Kidney (tissue), 14 donors: ENCODE results near the gene WDR7. TPM values are rescaled to one million over a fixed set of nuclear protein-coding genes. Genes with fewer than 3 reads are reported as not detected.

ENCODE experiments used
- DNase-seq, 5 donors: peaks; one replicate each; pipeline ENCODE4 v3.0.0-alpha.2; 2013 to 2020
- FAIRE-seq: peaks from 2 replicates; lab custom pipeline; 2012; peaks lifted over from hg19 to GRCh38; lab: Jason Lieb, UNC
- H3K27ac ChIP-seq, 2 donors: one replicate each; pipeline ENCODE4 v1.7.0; 2013; ENCODE audit warnings: low read depth in 2 of 2, low read length in 2 of 2, inconsistent platforms in 1 of 2
- H3K27me3 ChIP-seq: one replicate; pipeline ENCODE4 v1.7.1; 2013; ENCODE audit warnings: low read length, inconsistent platforms; ENCODE audit not compliant: control insufficient read depth, insufficient read depth
- H3K36me3 ChIP-seq, 3 donors: one replicate each; pipeline versions ENCODE4 v1.7.0 to v1.7.1; 2013; ENCODE audit warnings: low read length in 3 of 3, control low read depth in 1 of 3, inconsistent platforms in 1 of 3; ENCODE audit not compliant: insufficient read depth in 3 of 3, control insufficient read depth in 2 of 3
- H3K4me1 ChIP-seq, 3 donors: one replicate each; pipeline versions ENCODE4 v1.7.0 to v1.7.1; 2013; ENCODE audit warnings: low read length in 3 of 3, inconsistent platforms in 1 of 3, low read depth in 1 of 3; ENCODE audit not compliant: control insufficient read depth in 2 of 3, insufficient read depth in 2 of 3
- H3K4me3 ChIP-seq, 3 donors: one replicate each; pipeline versions ENCODE4 v1.7.0 to v1.8.1; 2013; ENCODE audit warnings: low read length in 3 of 3, control low read depth in 1 of 3, inconsistent platforms in 1 of 3
- H3K9ac ChIP-seq, 3 donors: one replicate each; pipeline versions ENCODE4 v1.7.0 to v1.7.1; 2013; ENCODE audit warnings: low read length in 3 of 3, control low read depth in 1 of 3, inconsistent platforms in 1 of 3
- H3K9me3 ChIP-seq, 3 donors: one replicate each; pipeline versions ENCODE4 v1.7.0 to v1.7.1; 2013; ENCODE audit warnings: low read length in 3 of 3, control low read depth in 1 of 3, inconsistent platforms in 1 of 3; ENCODE audit not compliant: control insufficient read depth in 2 of 3, insufficient read depth in 1 of 3
- CTCF ChIP-seq: IDR thresholded peaks from 3 replicates; pipeline ENCODE4 v1.5.1; 2012; ENCODE audit warnings: mild to moderate bottlenecking, moderate library complexity, borderline replicate concordance; ENCODE audit not compliant: insufficient read depth; ENCODE audit errors: extremely low read depth
- intact Hi-C: fragments of 100-400 bp; cut with DNase I; formaldehyde crosslinking; loops from one replicate; pipeline ENCODE4 v1.11.1; 2022
- polyA plus RNA-seq: library from polyadenylated mRNA; stranded (reverse); fragments of 350-450 nt; fragmentation: Illumina TruSeq; extraction: RNeasy Lipid Tissue Mini Kit (QIAGEN cat#74804); gene quantifications from one replicate; pipeline ENCODE4 v1.2.3, GENCODE V29; 2014; ENCODE audit warnings: low read depth, low replicate concordance; ENCODE audit not compliant: insufficient read depth
- total RNA-seq: library from RNA; stranded (reverse); fragmentation: NEBNext Ultra II Directional; extraction: Animal tissue kit (Norgen Biotek cat#: 25700); gene quantifications from one replicate; pipeline ENCODE4 v1.2.1, GENCODE V29; 2021
- donor health status: control.
- donor health status: control.
- donor health status: control.
- donor health status: control.
- donor health status: control.
- donor health status: DM: yes; HTN: yes; CAD: no.
- donor health status: Normal renal cell carcinoma (clear cell type).

The WDR7 gene
- total and polyA plus RNA-seq, 2 donors from 2014 or later: 7.3 to 34.4 TPM

GRCh38 chr18:56716692-56717146, 65.6 kb downstream of the WDR7 start:
- Histone ChIP-seq H3K27ac (no peak overlapping the region), H3K9ac (no peak overlapping the region), H3K4me3 (no peak overlapping the region), H3K4me1 (no peaks in the 10 kb centered on the region), H3K9me3 (no peaks in the 10 kb centered on the region), H3K27me3 (no peaks in the 10 kb centered on the region), H3K36me3 (peaks cover 0 to 2% (median 0%) of the 10 kb centered on the region in 3 donors)
- no peak for TF ChIP-seq CTCF
- no peak for DNase-seq
- no peak for FAIRE-seq
- intact Hi-C loops: no loop called here

DNA sequence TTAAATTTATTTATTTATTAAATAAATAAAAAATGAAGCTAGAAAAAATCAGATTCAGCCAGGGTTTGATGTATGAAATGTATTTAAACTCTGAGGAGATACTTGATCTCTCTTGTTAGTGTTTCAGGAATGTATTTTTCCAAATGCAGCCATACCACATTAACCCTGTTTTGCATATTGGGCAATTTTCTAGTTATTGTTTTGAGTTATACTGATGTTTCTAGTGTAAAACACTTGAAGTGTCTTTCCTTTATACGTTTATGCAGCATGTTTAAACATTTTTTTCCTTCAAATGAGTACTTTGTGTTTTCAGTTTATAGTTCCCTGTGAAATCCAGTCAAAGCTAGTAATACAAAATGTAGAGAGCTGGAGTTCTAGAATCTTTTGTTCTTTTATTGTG, 69.9 kb downstream of the WDR7 start:
- TF ChIP-seq CTCF: no peak
- no peak overlapping the region for H3K9ac ChIP-seq

GRCh38 chr18:56721491-56721890, 70.3 kb downstream of the WDR7 start:
- peaks cover 0 to 2% (median 0%) of the 10 kb centered on the region in 3 donors for H3K36me3 ChIP-seq
- no peak for TF ChIP-seq CTCF
- FAIRE-seq: no peak

More for the DNA sequence above, 69.9 kb downstream of the WDR7 start:
- peaks cover 0 to 2% (median 0%) of the 10 kb centered on the region in 3 donors for H3K9me3 ChIP-seq
- intact Hi-C loops: no loop called here
- H3K36me3 ChIP-seq: peaks cover 0 to 2% (median 0%) of the 10 kb centered on the region in 3 donors
- no peaks in the 10 kb centered on the region for H3K27me3 ChIP-seq
- no peak overlapping the region for H3K27ac ChIP-seq
- FAIRE-seq (no peak), DNase-seq (no peak)
- H3K4me3 ChIP-seq: no peak overlapping the region
- H3K4me1 ChIP-seq: no peaks in the 10 kb centered on the region

DNA sequence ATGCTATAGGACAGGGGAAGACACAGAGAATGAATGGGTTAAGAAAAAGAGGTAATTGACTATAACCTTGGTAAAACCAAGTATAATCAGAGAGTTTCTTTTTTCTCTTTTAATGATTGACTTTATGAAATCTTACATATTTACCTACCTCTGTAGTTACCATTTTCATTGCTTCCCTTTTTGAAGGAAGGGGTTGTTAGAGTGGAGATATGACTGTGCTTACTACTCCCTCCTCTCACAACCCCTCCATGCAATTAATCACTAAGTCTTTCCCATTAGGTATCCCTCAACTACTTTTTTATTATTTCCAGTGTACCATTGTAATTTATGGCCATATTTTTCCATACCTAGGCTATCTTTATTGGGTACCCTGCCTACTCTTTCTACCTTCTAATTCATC, 71.4 kb downstream of the WDR7 start:
- H3K27me3 ChIP-seq: no peaks in the 10 kb centered on the region
- H3K4me3 ChIP-seq: no peak overlapping the region
- no peak for TF ChIP-seq CTCF
- FAIRE-seq (no peak), DNase-seq (no peak)
- peaks cover 0 to 2% (median 0%) of the 10 kb centered on the region in 3 donors for H3K36me3 ChIP-seq
- H3K27ac ChIP-seq: no peak overlapping the region
- peaks cover 0 to 2% (median 0%) of the 10 kb centered on the region in 3 donors for H3K9me3 ChIP-seq
- intact Hi-C loops: no loop called here
- H3K4me1 ChIP-seq: no peaks in the 10 kb centered on the region
- no peak overlapping the region for H3K9ac ChIP-seq

More at GRCh38 chr18:56721491-56721890, 70.3 kb downstream of the WDR7 start:
- no peak for DNase-seq
- Histone ChIP-seq H3K27me3 (no peaks in the 10 kb centered on the region), H3K27ac (no peak overlapping the region), H3K4me3 (no peak overlapping the region), H3K4me1 (no peaks in the 10 kb centered on the region), H3K9ac (no peak overlapping the region), H3K9me3 (peaks cover 0 to 2% (median 0%) of the 10 kb centered on the region in 3 donors)
- intact Hi-C loops: no loop called here
